MM.1S (cell line): ENCODE results near the gene OSR1.

Experiments used
- DNase-seq: peaks from one replicate; pipeline ENCODE4 v3.0.0-alpha.2; 2015
- H2AFZ ChIP-seq: fragments of 300-600 bp; sonication (generic); 2 replicates; pipeline ENCODE4 v1.6.0; 2016; ENCODE audit warnings: antibody characterized with exemption, low read length
- H3F3A ChIP-seq: fragments of 300-600 bp; sonication (generic); 2 replicates; pipeline ENCODE4 v1.6.1; 2016; ENCODE audit warnings: mild to moderate bottlenecking, antibody characterized with exemption, low read length, moderate library complexity, mixed read lengths; ENCODE audit not compliant: insufficient read depth
- H3K27ac ChIP-seq: fragments of 300-600 bp; sonication (generic); 2 replicates; pipeline ENCODE4 v1.5.1; 2016; ENCODE audit warnings: mild to moderate bottlenecking, low read length
- H3K27me3 ChIP-seq: fragments of 300-600 bp; sonication (generic); replicated peaks from 2 replicates; pipeline ENCODE4 v1.6.0; 2016; ENCODE audit warnings: low read length; ENCODE audit not compliant: insufficient read depth
- H3K36me3 ChIP-seq: fragments of 300-600 bp; sonication (generic); replicated peaks from 2 replicates; pipeline ENCODE4 v1.6.1; 2016; ENCODE audit warnings: mild to moderate bottlenecking, low read length, mixed read lengths; ENCODE audit not compliant: insufficient read depth
- H3K4me1 ChIP-seq: fragments of 300-600 bp; sonication (generic); 2 replicates; pipeline ENCODE4 v1.6.1; 2016; ENCODE audit warnings: low read length, mixed read lengths
- H3K4me2 ChIP-seq: fragments of 300-600 bp; sonication (generic); 2 replicates; pipeline ENCODE4 v1.6.0; 2016; ENCODE audit warnings: low read depth, low read length
- H3K4me3 ChIP-seq: fragments of 300-600 bp; sonication (generic); 2 replicates; pipeline ENCODE4 v1.5.1; 2016; ENCODE audit warnings: low read length, mixed read lengths
- H3K79me2 ChIP-seq: fragments of 300-600 bp; sonication (generic); 2 replicates; pipeline ENCODE4 v1.6.1; 2016; ENCODE audit warnings: mixed run types, low read length, mixed read lengths
- H3K9ac ChIP-seq: fragments of 300-600 bp; sonication (generic); 2 replicates; pipeline ENCODE4 v1.6.1; 2016; ENCODE audit warnings: low read length, mixed read lengths
- H3K9me2 ChIP-seq: fragments of 300-600 bp; sonication (generic); replicated peaks from 2 replicates; pipeline ENCODE4 v1.6.1; 2016; ENCODE audit warnings: mild to moderate bottlenecking, low read length, mixed read lengths; ENCODE audit not compliant: insufficient read depth
- H3K9me3 ChIP-seq: fragments of 300-600 bp; sonication (generic); replicated peaks from 2 replicates; pipeline ENCODE4 v1.6.1; 2016; ENCODE audit warnings: mild to moderate bottlenecking, low read length, mixed read lengths; ENCODE audit not compliant: insufficient read depth
- H4K20me1 ChIP-seq: fragments of 300-600 bp; sonication (generic); 2 replicates; pipeline ENCODE4 v1.6.1; 2016; ENCODE audit warnings: mild to moderate bottlenecking, low read length, moderate library complexity, mixed read lengths; ENCODE audit not compliant: insufficient read depth
- EZH2 ChIP-seq: fragments of 300-600 bp; sonication (generic); optimal IDR thresholded peaks from 2 replicates; pipeline ENCODE3; 2017; ENCODE audit warnings: low read depth, mild to moderate bottlenecking, antibody characterized with exemption, low read length, mixed read lengths
- EZH2phosphoT487 ChIP-seq: fragments of 300-600 bp; sonication (generic); IDR thresholded peaks from 2 replicates; pipeline ENCODE4 v1.6.1; 2018; ENCODE audit warnings: antibody characterized with exemption, low read length
- TF ChIP-seq, protein P1 (sequence below): fragments of 300-600 bp; sonication (generic); IDR thresholded peaks from 2 replicates; pipeline ENCODE4 v1.5.1; 2016; ENCODE audit warnings: antibody characterized with exemption, low read length, mixed read lengths

The OSR1 gene

DNA sequence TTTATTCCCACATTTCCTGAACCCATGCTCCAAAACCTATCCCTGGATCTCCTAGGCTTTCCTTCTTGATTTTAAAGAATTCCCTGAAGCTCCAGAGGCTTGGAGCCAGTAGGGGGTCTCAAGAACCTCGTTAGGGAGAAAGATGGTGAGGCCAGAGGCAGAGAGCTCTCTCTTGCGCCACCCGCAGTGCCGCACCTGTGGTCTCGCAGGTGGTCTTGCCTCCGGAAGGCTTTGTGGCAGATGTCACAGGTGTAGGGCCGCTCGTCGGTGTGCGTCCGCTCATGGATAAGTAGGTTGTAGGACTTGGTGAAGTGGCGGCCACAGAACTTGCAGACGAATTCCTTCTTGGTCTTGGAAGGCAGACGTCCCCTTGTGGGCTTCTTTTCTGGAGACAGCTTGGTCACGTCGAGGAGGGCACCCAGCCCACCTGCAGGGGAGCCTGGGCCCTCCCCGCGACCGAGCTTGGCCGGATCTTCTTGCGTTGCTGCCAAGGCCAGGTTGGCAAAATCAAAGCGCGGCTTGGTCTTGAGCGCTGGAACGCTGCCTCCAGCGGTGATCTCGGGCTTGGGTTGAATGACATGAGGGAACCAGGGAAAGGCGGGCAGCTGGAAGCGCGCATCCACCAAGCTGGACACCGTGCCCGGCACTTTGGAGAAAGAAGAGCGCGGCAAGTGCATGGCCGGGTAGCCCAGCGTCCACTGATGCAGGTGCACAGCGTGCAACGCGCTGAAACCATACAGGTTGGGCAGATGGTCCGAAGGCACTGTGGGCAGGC, 5.3 kb downstream of the OSR1 start:
- H2AFZ ChIP-seq: no peak overlapping the region
- H3K4me3 ChIP-seq: no peak overlapping the region
- H3K9ac ChIP-seq: no peak overlapping the region
- H3K27ac ChIP-seq: no peak overlapping the region
- H3K4me2 ChIP-seq: no peak overlapping the region
- no peaks in the 10 kb centered on the region for H3K9me3 ChIP-seq
- TF ChIP-seq EZH2phosphoT487 (no peak), EZH2 (no peak)
- TF ChIP-seq, protein P1, sequence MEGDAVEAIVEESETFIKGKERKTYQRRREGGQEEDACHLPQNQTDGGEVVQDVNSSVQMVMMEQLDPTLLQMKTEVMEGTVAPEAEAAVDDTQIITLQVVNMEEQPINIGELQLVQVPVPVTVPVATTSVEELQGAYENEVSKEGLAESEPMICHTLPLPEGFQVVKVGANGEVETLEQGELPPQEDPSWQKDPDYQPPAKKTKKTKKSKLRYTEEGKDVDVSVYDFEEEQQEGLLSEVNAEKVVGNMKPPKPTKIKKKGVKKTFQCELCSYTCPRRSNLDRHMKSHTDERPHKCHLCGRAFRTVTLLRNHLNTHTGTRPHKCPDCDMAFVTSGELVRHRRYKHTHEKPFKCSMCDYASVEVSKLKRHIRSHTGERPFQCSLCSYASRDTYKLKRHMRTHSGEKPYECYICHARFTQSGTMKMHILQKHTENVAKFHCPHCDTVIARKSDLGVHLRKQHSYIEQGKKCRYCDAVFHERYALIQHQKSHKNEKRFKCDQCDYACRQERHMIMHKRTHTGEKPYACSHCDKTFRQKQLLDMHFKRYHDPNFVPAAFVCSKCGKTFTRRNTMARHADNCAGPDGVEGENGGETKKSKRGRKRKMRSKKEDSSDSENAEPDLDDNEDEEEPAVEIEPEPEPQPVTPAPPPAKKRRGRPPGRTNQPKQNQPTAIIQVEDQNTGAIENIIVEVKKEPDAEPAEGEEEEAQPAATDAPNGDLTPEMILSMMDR: no peak
- H3K27me3 ChIP-seq: peaks cover 64% of the 10 kb centered on the region
- H3F3A ChIP-seq: no peaks in the 10 kb centered on the region; the same call in 1 of the 2 replicates
- peaks cover 13% of the 10 kb centered on the region; the same call in 1 of the 2 replicates for H3K4me1 ChIP-seq
- no peaks in the 10 kb centered on the region for H4K20me1 ChIP-seq
- no peak for DNase-seq
- no peaks in the 10 kb centered on the region for H3K36me3 ChIP-seq
- H3K79me2 ChIP-seq: no peaks in the 10 kb centered on the region
- H3K9me2 ChIP-seq: no peaks in the 10 kb centered on the region

DNA sequence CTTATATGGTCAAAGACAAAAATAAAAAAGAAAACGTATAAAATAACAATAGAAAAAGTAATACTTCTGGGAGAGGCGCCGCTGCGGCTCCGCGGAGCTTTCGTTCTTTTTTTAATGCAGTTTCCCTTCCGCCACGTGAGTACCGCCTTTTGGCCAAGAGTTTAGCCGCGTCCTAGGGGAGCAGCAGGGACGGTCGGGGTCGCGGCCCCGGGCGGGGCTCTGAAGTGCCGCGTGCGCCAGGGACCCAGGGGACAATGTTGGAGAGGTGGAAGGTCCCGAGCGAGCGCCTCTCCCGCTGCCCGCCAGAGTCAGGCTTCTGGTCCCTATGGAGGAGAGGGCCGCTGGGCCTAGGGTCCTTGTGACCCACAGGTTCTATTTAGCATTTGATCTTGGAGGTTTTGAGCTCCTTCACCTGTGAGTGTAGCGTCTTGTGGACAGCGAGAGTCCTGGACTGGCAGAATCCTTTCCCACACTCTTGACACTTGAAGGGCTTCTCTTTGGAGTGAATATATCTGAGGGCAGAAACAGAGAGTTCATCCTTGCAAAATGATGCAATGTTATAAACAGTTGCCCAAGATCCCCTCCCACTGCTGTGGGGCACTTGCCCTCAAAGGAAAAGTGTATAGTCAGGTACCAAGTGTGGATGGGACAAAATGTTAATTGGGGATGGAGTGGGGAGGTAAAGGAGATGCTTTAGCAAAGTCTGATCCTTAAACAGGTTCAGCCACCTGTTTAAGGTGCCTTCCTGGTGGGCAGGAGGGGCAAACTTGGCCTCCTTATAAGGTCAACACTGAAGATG, 6.3 kb downstream of the OSR1 start:
- H2AFZ ChIP-seq: 0 out of 2 replicates have a peak overlapping the region, but pooled peaks have one; percentile 53
- H4K20me1 ChIP-seq: no peaks in the 10 kb centered on the region
- H3K36me3 ChIP-seq: no peaks in the 10 kb centered on the region
- H3K79me2 ChIP-seq: 0 out of 2 replicates have a peak, but pooled peaks cover 3% of the 10 kb centered on the region
- peak overlapping the region; percentile 38 for H3K4me3 ChIP-seq
- peak overlapping the region; percentile 81 for H3K4me2 ChIP-seq
- no peaks in the 10 kb centered on the region for H3K9me3 ChIP-seq
- no peaks in the 10 kb centered on the region for H3K9me2 ChIP-seq
- peaks cover 53% of the 10 kb centered on the region for H3K27me3 ChIP-seq
- DNase-seq: peak; percentile 25
- no peak overlapping the region for H3K27ac ChIP-seq
- H3K4me1 ChIP-seq: peaks cover 13% of the 10 kb centered on the region; the same call in 1 of the 2 replicates
- H3F3A ChIP-seq: no peaks in the 10 kb centered on the region; the same call in 1 of the 2 replicates
- TF ChIP-seq, protein P1: no peak
- TF ChIP-seq EZH2 (no peak), EZH2phosphoT487 (no peak)
- no peak overlapping the region; the same call in 1 of the 2 replicates for H3K9ac ChIP-seq

DNA sequence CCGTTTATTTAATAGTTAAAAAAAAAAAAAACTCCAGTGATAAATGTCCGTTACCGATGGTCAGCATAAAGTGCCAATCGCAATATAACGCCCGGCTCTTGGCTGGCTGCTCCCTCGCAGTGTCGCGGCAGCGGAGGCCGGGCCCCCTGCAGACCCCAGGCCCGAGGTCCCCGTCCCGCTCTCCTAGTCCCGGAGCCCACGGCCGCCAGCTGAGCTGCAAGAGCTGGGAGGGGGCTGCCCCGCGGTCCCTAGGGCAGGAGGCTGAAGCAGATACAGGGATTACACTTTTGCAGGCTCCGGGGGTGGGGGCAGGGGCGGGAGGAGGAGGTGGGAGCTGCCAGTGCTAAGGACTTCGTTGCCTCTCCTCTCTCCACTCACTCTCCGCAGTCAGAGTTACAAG, 6.9 kb downstream of the OSR1 start:
- Histone ChIP-seq H3K9me3 (no peaks in the 10 kb centered on the region), H3K4me2 (peak overlapping the region; percentile 81), H3K4me1 (peaks cover 13% of the 10 kb centered on the region; the same call in 1 of the 2 replicates), H3K79me2 (0 out of 2 replicates have a peak, but pooled peaks cover 3% of the 10 kb centered on the region), H3K27me3 (peaks cover 50% of the 10 kb centered on the region), H3F3A (no peaks in the 10 kb centered on the region; the same call in 1 of the 2 replicates), H3K36me3 (no peaks in the 10 kb centered on the region), H3K9ac (no peak overlapping the region; the same call in 1 of the 2 replicates), H3K9me2 (no peaks in the 10 kb centered on the region), H3K4me3 (peak overlapping the region; percentile 38), H3K27ac (no peak overlapping the region), H2AFZ (no peak overlapping the region), H4K20me1 (no peaks in the 10 kb centered on the region)
- TF ChIP-seq, protein P1: no peak
- no peak for TF ChIP-seq EZH2
- no peak for TF ChIP-seq EZH2phosphoT487
- DNase-seq: no peak
